Measurements from ENCODE around the gene TRIM67.

Gene TRIM67

DNA sequence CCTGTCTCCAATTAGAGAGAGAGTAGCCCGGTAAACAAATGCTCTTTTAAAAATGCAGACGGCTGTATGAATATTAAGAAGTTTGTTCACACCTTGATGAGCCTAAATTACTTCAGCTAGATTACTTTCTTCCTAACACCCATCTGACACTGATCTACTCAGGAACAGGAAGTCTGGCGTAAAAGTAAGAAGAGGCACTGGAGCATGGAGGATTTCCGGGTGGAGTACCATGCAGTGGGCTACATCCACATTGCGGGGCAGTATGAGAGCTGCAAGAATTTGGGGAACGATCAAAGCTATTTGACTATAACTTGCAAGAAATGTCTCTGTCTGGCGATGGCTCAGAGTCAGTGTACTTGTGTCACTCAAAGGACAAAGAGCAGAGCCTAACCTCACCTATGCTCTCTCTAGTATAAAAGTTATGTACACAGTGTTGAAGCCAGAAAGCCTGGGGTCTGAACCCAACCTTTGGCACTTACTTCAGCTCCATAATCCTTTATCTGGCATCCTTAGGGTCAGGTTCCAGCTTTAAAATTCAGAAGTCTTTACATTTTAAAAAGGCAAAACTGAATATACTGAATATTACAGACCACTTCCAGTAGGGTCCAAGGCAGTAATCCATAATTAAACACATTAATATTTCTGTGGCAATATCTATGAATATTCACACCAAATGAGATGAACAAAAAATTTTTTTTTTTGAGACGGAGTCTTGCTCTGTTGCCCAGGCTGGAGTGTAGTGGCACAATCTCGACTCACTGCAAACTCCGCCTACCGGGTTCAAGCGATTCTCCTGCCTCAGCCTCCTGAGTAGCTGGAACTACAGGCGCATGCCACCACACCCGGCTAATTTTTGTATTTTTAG is 71.2 kb downstream of the TRIM67 start:
- Histone ChIP-seq H3K27ac (ENCODE audit: low read depth, low read length) (no peak overlapping the region), H3K36me3 (ENCODE audit: low read length) (no peaks in the 10 kb centered on the region; the same call in 1 of the 2 replicates), H3K27me3 (ENCODE audit: low read length) (no peaks in the 10 kb centered on the region), H3K4me2 (ENCODE audit: low read depth, low read length, poor library complexity, severe bottlenecking) (no peak overlapping the region), H3K9me2 (replicated peaks; ENCODE audit: insufficient read depth, low read length) (no peaks in the 10 kb centered on the region), H3K9me3 (ENCODE audit: insufficient read depth, low read length) (no peaks in the 10 kb centered on the region), H4K20me1 (ENCODE audit: low read depth, low read length) (no peaks in the 10 kb centered on the region), H2AFZ (ENCODE audit: low read depth, low read length, severe bottlenecking) (no peak overlapping the region), H3K4me3 (ENCODE audit: insufficient read depth, low read length, poor library complexity, severe bottlenecking) (no peak overlapping the region), H3K79me2 (ENCODE audit: insufficient read depth, low read length) (peaks cover 33% of the 10 kb centered on the region), H3K9ac (ENCODE audit: low read length) (no peak overlapping the region), H3F3A (ENCODE audit: insufficient read depth) (no peaks in the 10 kb centered on the region)
- TF ChIP-seq, protein P1, sequence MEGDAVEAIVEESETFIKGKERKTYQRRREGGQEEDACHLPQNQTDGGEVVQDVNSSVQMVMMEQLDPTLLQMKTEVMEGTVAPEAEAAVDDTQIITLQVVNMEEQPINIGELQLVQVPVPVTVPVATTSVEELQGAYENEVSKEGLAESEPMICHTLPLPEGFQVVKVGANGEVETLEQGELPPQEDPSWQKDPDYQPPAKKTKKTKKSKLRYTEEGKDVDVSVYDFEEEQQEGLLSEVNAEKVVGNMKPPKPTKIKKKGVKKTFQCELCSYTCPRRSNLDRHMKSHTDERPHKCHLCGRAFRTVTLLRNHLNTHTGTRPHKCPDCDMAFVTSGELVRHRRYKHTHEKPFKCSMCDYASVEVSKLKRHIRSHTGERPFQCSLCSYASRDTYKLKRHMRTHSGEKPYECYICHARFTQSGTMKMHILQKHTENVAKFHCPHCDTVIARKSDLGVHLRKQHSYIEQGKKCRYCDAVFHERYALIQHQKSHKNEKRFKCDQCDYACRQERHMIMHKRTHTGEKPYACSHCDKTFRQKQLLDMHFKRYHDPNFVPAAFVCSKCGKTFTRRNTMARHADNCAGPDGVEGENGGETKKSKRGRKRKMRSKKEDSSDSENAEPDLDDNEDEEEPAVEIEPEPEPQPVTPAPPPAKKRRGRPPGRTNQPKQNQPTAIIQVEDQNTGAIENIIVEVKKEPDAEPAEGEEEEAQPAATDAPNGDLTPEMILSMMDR (IDR thresholded peaks at IDR 0.05; ENCODE audit: insufficient read depth, low read length, poor library complexity, severe bottlenecking): no peak
- TF ChIP-seq EZH2phosphoT487 (conservative IDR thresholded peaks at IDR 0.05; ENCODE audit: low read length): no peak

DNA sequence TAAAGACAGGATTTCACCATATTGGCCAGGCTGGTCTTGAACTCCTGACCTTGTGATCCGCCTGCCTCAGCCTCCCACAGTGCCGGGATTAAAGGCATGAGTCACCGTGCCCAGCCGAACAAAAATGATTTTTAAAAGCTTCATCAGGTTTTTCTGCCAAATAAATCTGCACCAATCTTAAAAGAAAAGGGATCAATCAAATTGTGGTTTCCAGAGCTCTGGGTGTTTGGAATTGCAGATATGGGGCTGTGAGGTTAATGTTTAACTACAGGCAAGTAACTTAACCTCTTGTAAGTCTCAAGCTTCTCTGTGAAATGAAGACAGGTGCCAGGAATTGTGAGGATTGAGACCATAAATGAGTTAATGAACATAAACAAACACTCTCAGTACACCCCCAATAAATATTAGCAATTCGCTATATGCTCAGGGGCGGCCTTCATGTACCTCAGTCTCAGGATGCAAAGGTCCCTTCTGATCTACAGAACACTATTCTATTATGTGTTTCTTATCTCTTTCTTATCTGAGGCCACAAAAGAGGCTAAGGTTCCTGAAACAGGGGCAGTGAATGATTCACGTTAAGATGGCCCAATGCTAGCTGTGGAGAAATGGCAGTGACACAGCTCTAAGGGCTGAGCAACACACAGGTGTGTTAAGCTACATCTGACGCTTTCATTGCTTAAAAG is 72.0 kb downstream of the TRIM67 start:
- no peak for TF ChIP-seq EZH2phosphoT487 (conservative IDR thresholded peaks at IDR 0.05; ENCODE audit: low read length)
- TF ChIP-seq, protein P1 (IDR thresholded peaks at IDR 0.05; ENCODE audit: insufficient read depth, low read length, poor library complexity, severe bottlenecking): no peak
- H4K20me1 ChIP-seq (ENCODE audit: low read depth, low read length): no peaks in the 10 kb centered on the region
- H3K9me3 ChIP-seq (ENCODE audit: insufficient read depth, low read length): no peaks in the 10 kb centered on the region
- no peaks in the 10 kb centered on the region for H3K9me2 ChIP-seq (replicated peaks; ENCODE audit: insufficient read depth, low read length)
- H3K27ac ChIP-seq (ENCODE audit: low read depth, low read length): no peak overlapping the region
- no peaks in the 10 kb centered on the region for H3K27me3 ChIP-seq (ENCODE audit: low read length)
- H2AFZ ChIP-seq (ENCODE audit: low read depth, low read length, severe bottlenecking): no peak overlapping the region
- no peak overlapping the region for H3K4me2 ChIP-seq (ENCODE audit: low read depth, low read length, poor library complexity, severe bottlenecking)
- no peak overlapping the region for H3K9ac ChIP-seq (ENCODE audit: low read length)
- H3K4me3 ChIP-seq (ENCODE audit: insufficient read depth, low read length, poor library complexity, severe bottlenecking): no peak overlapping the region
- H3F3A ChIP-seq (ENCODE audit: insufficient read depth): no peaks in the 10 kb centered on the region
- H3K36me3 ChIP-seq (ENCODE audit: low read length): no peaks in the 10 kb centered on the region; the same call in 1 of the 2 replicates
- peaks cover 33% of the 10 kb centered on the region for H3K79me2 ChIP-seq (ENCODE audit: insufficient read depth, low read length)

DNA sequence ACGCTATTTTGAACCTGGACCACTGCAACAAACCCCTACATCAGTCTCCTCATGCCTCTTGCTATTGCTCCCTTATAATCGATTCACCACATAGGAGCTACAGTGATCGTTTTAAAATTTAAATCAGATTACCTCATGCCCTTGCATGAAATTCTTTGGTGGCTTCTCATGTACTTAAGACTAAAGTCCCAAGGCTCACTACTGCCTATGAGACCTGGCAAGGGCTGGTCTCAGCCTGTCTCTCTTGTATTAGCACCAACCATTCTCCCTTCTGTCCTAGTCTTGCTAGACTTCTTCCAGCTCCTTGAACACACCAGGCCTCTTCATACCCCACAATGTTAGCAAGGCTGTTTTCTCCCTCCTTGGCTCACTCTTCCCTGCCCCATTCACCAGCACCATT is 72.6 kb downstream of the TRIM67 start:
- Histone ChIP-seq H3F3A (ENCODE audit: insufficient read depth) (no peaks in the 10 kb centered on the region), H3K27me3 (ENCODE audit: low read length) (no peaks in the 10 kb centered on the region), H3K9me2 (replicated peaks; ENCODE audit: insufficient read depth, low read length) (no peaks in the 10 kb centered on the region), H3K4me2 (ENCODE audit: low read depth, low read length, poor library complexity, severe bottlenecking) (no peak overlapping the region), H3K4me3 (ENCODE audit: insufficient read depth, low read length, poor library complexity, severe bottlenecking) (no peak overlapping the region), H3K79me2 (ENCODE audit: insufficient read depth, low read length) (peaks cover 34% of the 10 kb centered on the region; the same call in 1 of the 2 replicates), H2AFZ (ENCODE audit: low read depth, low read length, severe bottlenecking) (no peak overlapping the region), H3K36me3 (ENCODE audit: low read length) (no peaks in the 10 kb centered on the region; the same call in 1 of the 2 replicates), H3K9me3 (ENCODE audit: insufficient read depth, low read length) (no peaks in the 10 kb centered on the region), H3K27ac (ENCODE audit: low read depth, low read length) (no peak overlapping the region), H3K9ac (ENCODE audit: low read length) (no peak overlapping the region), H4K20me1 (ENCODE audit: low read depth, low read length) (no peaks in the 10 kb centered on the region)
- no peak for TF ChIP-seq EZH2phosphoT487 (conservative IDR thresholded peaks at IDR 0.05; ENCODE audit: low read length)
- TF ChIP-seq, protein P1 (IDR thresholded peaks at IDR 0.05; ENCODE audit: insufficient read depth, low read length, poor library complexity, severe bottlenecking): no peak
